GM08714 (cell line): Measurements from ENCODE around the gene SNPH.
"Not testable (repeated sequence)": the region's sequence is repeated elsewhere in the genome, so short reads cannot be mapped to it uniquely, and the experiment has no call there.

Experiments
- H3K4me3 ChIP-seq: fragments of 200-500 bp; sonication (Bioruptor generic); 2 replicates; pipeline ENCODE4 v1.5.1; 2014; ENCODE audit warnings: mild to moderate bottlenecking, low read length, inconsistent platforms
- ZNF274 ChIP-seq: IDR thresholded peaks from 2 replicates; pipeline ENCODE4 v1.6.1; 2012; ENCODE audit warnings: mild to moderate bottlenecking, low read depth, low read length

Gene SNPH

GRCh38 chr20:1333462-1334369 lies 67.6 kb downstream of the SNPH start:
- no peak overlapping the region for H3K4me3 ChIP-seq
- TF ChIP-seq ZNF274, result no peak

GRCh38 chr20:1334370-1334731 lies 68.3 kb downstream of the SNPH start:
- TF ChIP-seq ZNF274, result no peak
- H3K4me3 ChIP-seq, result no peak overlapping the region

- TF ChIP-seq ZNF274, result no peak
- H3K4me3 ChIP-seq, result no peak overlapping the region
Measured at GRCh38 chr20:1334761-1335160, 68.7 kb downstream of the SNPH start.

- no peak for TF ChIP-seq ZNF274
- H3K4me3 ChIP-seq, result no peak overlapping the region
Measured at GRCh38 chr20:1335961-1336698, 70.0 kb downstream of the SNPH start.

- TF ChIP-seq ZNF274, result no peak
Measured at GRCh38 chr20:1336699-1337367, 70.7 kb downstream of the SNPH start.

GRCh38 chr20:1337441-1337840 lies 71.3 kb downstream of the SNPH start:
- no peak for TF ChIP-seq ZNF274
- no peak overlapping the region for H3K4me3 ChIP-seq

More at GRCh38 chr20:1336699-1337367, 70.7 kb downstream of the SNPH start:
- H3K4me3 ChIP-seq, result no peak overlapping the region

GRCh38 chr20:1338096-1338495 lies 72.0 kb downstream of the SNPH start:
- H3K4me3 ChIP-seq, result no peak overlapping the region
- no peak for TF ChIP-seq ZNF274

- no peak overlapping the region for H3K4me3 ChIP-seq
- TF ChIP-seq ZNF274, result no peak
Measured at GRCh38 chr20:1338801-1339200, 72.7 kb downstream of the SNPH start.

GRCh38 chr20:1341561-1342265 lies 75.6 kb downstream of the SNPH start:
- H3K4me3 ChIP-seq, result no peak overlapping the region
- no peak for TF ChIP-seq ZNF274

GRCh38 chr20:1343446-1344124 lies 77.5 kb downstream of the SNPH start:
- H3K4me3 ChIP-seq, result not testable (repeated sequence)

- no peak for TF ChIP-seq ZNF274
- no peak overlapping the region for H3K4me3 ChIP-seq
Measured at GRCh38 chr20:1345030-1345755, 79.1 kb downstream of the SNPH start.

- H3K4me3 ChIP-seq, result no peak overlapping the region
- TF ChIP-seq ZNF274, result no peak
Measured at GRCh38 chr20:1345756-1346093, 79.6 kb downstream of the SNPH start.
